ENCODE results near the gene GHRL.
"Not testable (repeated sequence)": the region's sequence is repeated elsewhere in the genome, so short reads cannot be mapped to it uniquely, and the experiment has no call there.

Gene GHRL

GRCh38 chr3:10269443-10269842 lies 23.3 kb downstream of the GHRL start:
- no peak for DNase-seq (ENCODE audit: low spot score)
- H3K4me3 ChIP-seq, result no peak overlapping the region
- no peak overlapping the region for H3K27ac ChIP-seq
- no peak for TF ChIP-seq CTCF (IDR thresholded peaks at IDR 0.05)

GRCh38 chr3:10268930-10269329 lies 23.8 kb downstream of the GHRL start:
- no peak overlapping the region for H3K4me3 ChIP-seq
- no peak for TF ChIP-seq CTCF (IDR thresholded peaks at IDR 0.05)
- H3K27ac ChIP-seq, result no peak overlapping the region
- DNase-seq (ENCODE audit: low spot score), result no peak

- TF ChIP-seq CTCF (IDR thresholded peaks at IDR 0.05), result no peak
- DNase-seq (ENCODE audit: low spot score), result no peak
- Histone ChIP-seq H3K4me3 (no peak overlapping the region), H3K27ac (no peak overlapping the region)
Observed at GRCh38 chr3:10268116-10268515, 24.6 kb downstream of the GHRL start.

GRCh38 chr3:10266936-10267335 lies 25.8 kb downstream of the GHRL start:
- not testable (repeated sequence) for DNase-seq (ENCODE audit: low spot score); H3K27ac ChIP-seq; H3K4me3 ChIP-seq

- Histone ChIP-seq H3K27ac (no peak overlapping the region), H3K4me3 (no peak overlapping the region)
- DNase-seq (ENCODE audit: low spot score), result no peak
- no peak for TF ChIP-seq CTCF (IDR thresholded peaks at IDR 0.05)
Observed at GRCh38 chr3:10265833-10266232, 26.9 kb downstream of the GHRL start.

GRCh38 chr3:10263646-10264363 lies 28.9 kb downstream of the GHRL start:
- Histone ChIP-seq H3K27ac (no peak overlapping the region), H3K4me3 (no peak overlapping the region)
- peak; percentile 17 for TF ChIP-seq CTCF (IDR thresholded peaks at IDR 0.05)
- no peak for DNase-seq (ENCODE audit: low spot score)

- no peak for TF ChIP-seq CTCF (IDR thresholded peaks at IDR 0.05)
- DNase-seq (ENCODE audit: low spot score), result no peak
- Histone ChIP-seq H3K4me3 (no peak overlapping the region), H3K27ac (no peak overlapping the region)
Observed at GRCh38 chr3:10262027-10262426, 30.7 kb downstream of the GHRL start.

All from coronary artery (tissue), 2 donors.